CD14-positive monocyte (primary cell): ENCODE data around the gene ANTXR1. TPM values are rescaled to one million over a fixed set of nuclear protein-coding genes. Genes with fewer than 3 reads are reported as not detected.

Source experiments
- DNase-seq, 3 donors: peaks; one replicate each; pipeline ENCODE4 v3.0.0-alpha.2; 2011 to 2022
- H2AFZ ChIP-seq: 2 replicates; pipeline ENCODE4 v1.6.0; 2012; ENCODE audit warnings: mild to moderate bottlenecking, low read depth, low read length, inconsistent platforms; ENCODE audit not compliant: insufficient read depth, poor library complexity, severe bottlenecking
- H3K27ac ChIP-seq, 2 donors: 1 replicate in 1 of 2; 2 replicates in 1 of 2; pipeline ENCODE4 v1.5.1; 2012 to 2013; ENCODE audit warnings: low read length in 2 of 2, control low read depth in 1 of 2, inconsistent platforms in 1 of 2, low read depth in 1 of 2, mild to moderate bottlenecking in 1 of 2
- H3K27me3 ChIP-seq, 2 donors: one replicate each; pipeline versions ENCODE4 v1.6.0 to v1.6.1; 2011 to 2013; ENCODE audit warnings: low read length in 2 of 2; ENCODE audit not compliant: control insufficient read depth in 2 of 2, insufficient read depth in 2 of 2
- H3K36me3 ChIP-seq, 2 donors: replicated peaks in 1 of 2; 1 replicate in 1 of 2; 2 replicates in 1 of 2; pipeline versions ENCODE4 v1.5.1 to v1.6.1; 2012 to 2013; ENCODE audit warnings: low read length in 2 of 2, control low read depth in 1 of 2, inconsistent platforms in 1 of 2, mild to moderate bottlenecking in 1 of 2; ENCODE audit not compliant: insufficient read depth in 2 of 2, control insufficient read depth in 1 of 2
- H3K4me1 ChIP-seq, 2 donors: 1 replicate in 1 of 2; 2 replicates in 1 of 2; pipeline versions ENCODE4 v1.5.1 to v1.6.1; 2012 to 2013; ENCODE audit warnings: low read length in 2 of 2, control low read depth in 1 of 2, inconsistent platforms in 1 of 2, mild to moderate bottlenecking in 1 of 2, moderate library complexity in 1 of 2; ENCODE audit not compliant: insufficient read depth in 2 of 2, control insufficient read depth in 1 of 2
- H3K4me2 ChIP-seq: replicated peaks from 2 replicates; pipeline ENCODE3; 2012; ENCODE audit warnings: low read length, moderate library complexity, mild to moderate bottlenecking; ENCODE audit not compliant: poor library complexity, severe bottlenecking; ENCODE audit errors: extremely low read depth
- H3K4me3 ChIP-seq, 3 experiments: fragments of 200-600 bp in 1 of 3; sonication (generic) in 1 of 3; replicated peaks in 1 of 3; 1 replicate in 2 of 3; 2 replicates in 1 of 3; pipeline ENCODE4 v1.5.1; 2011 to 2013; ENCODE audit warnings: low read length in 3 of 3, mild to moderate bottlenecking in 3 of 3, control low read depth in 2 of 3, low read depth in 2 of 3, inconsistent platforms in 1 of 3, moderate library complexity in 1 of 3
- H3K79me2 ChIP-seq: 2 replicates; pipeline ENCODE4 v1.6.0; 2012; ENCODE audit warnings: mild to moderate bottlenecking, control low read depth, inconsistent platforms, low read length, moderate library complexity; ENCODE audit not compliant: insufficient read depth
- H3K9ac ChIP-seq: 2 replicates; pipeline ENCODE4 v1.6.0; 2017; ENCODE audit warnings: low read length, mild to moderate bottlenecking; ENCODE audit not compliant: insufficient read depth, poor library complexity, severe bottlenecking
- H3K9me3 ChIP-seq, 2 donors: replicated peaks in 1 of 2; 1 replicate in 1 of 2; 2 replicates in 1 of 2; pipeline versions ENCODE4 v1.5.1 to v1.6.1; 2012 to 2013; ENCODE audit warnings: low read length in 2 of 2, control low read depth in 1 of 2; ENCODE audit not compliant: control insufficient read depth in 1 of 2, insufficient read depth in 1 of 2
- H4K20me1 ChIP-seq: 2 replicates; pipeline ENCODE4 v1.6.0; 2012; ENCODE audit warnings: mild to moderate bottlenecking, low read length, control low read depth, moderate library complexity; ENCODE audit not compliant: insufficient read depth
- H3K27ac Mint-ChIP-seq, 7 donors: one replicate each; pipeline ENCODE4 v1.8.0; 2020; ENCODE audit warnings: mild to moderate bottlenecking in 7 of 7, mixed read lengths in 7 of 7, moderate library complexity in 6 of 7, inconsistent platforms in 2 of 7
- H3K27me3 Mint-ChIP-seq, 3 donors: one replicate each; pipeline ENCODE4 v1.8.0; 2021 to 2022; ENCODE audit warnings: low read depth in 3 of 3, mild to moderate bottlenecking in 3 of 3, mixed read lengths in 3 of 3, moderate library complexity in 3 of 3, inconsistent platforms in 1 of 3
- H3K36me3 Mint-ChIP-seq, 2 donors: one replicate each; pipeline ENCODE4 v1.8.0; 2020; ENCODE audit warnings: mixed read lengths in 2 of 2, inconsistent platforms in 1 of 2, mild to moderate bottlenecking in 1 of 2
- H3K4me1 Mint-ChIP-seq: one replicate; pipeline ENCODE4 v1.8.0; 2020; ENCODE audit warnings: mild to moderate bottlenecking, mixed read lengths
- H3K4me3 Mint-ChIP-seq, 2 donors: one replicate each; pipeline ENCODE4 v1.8.0; 2020; ENCODE audit warnings: mild to moderate bottlenecking in 2 of 2, mixed read lengths in 2 of 2, moderate library complexity in 1 of 2
- H3K9me3 Mint-ChIP-seq, 7 donors: one replicate each; pipeline ENCODE4 v1.8.0; 2020 to 2022; ENCODE audit warnings: mixed read lengths in 7 of 7, mild to moderate bottlenecking in 6 of 7, moderate library complexity in 6 of 7, inconsistent platforms in 2 of 7
- WGBS: methylation state at CpG from one replicate; pipeline ENCODE4 v1.1.5; 2013; ENCODE audit warnings: missing lambda C conversion rate; ENCODE audit not compliant: insufficient coverage; 5-methylcytosine and 5-hydroxymethylcytosine counted together
- intact Hi-C, 2 donors: fragments of 100-400 bp; cut with micrococcal nuclease; formaldehyde crosslinking; loops; one replicate each; pipeline versions ENCODE4 v1.15.0 to v1.15.1; 2023
- polyA plus RNA-seq, 3 donors: library from polyadenylated mRNA; depleted of rRNA in 1 of 3; unstranded in 2 of 3; stranded (reverse) in 1 of 3; fragments of 300-500 nt in 2 of 3; fragments of >200 nt in 1 of 3; fragmentation: Illumina TruSeq in 2 of 3; gene quantifications; 1 replicate in 2 of 3; 2 replicates in 1 of 3; pipeline ENCODE4 v1.2.3, GENCODE V29; 2012 to 2021
- TF ChIP-seq, protein P1 (sequence below): fragments of 200-600 bp; IDR thresholded peaks from one replicate; pipeline ENCODE4 v1.8.0; 2022; ENCODE audit warnings: antibody characterized with exemption, mild to moderate bottlenecking

The ANTXR1 gene
- polyA plus RNA-seq, 3 donors: not detected

DNA sequence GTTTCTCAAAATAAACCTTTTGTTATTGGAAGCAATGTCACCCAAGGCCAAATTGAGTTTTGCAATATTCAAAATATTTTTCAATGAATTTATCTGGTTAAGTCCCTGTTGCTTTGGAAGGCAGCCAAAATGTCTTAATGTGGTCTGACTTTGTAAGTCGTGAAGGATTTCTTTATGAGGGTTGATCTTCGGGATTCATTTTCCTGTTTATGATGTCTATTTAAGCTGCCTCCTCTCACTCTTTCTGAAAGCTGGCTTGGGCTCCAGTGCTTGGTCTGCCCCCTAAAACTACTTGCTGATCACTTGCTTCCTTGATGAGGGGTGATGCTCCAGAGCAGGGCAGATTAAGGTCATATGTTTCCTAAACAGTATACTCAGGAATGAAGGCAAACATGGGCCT, 141.1 kb downstream of the ANTXR1 start:
- Histone ChIP-seq H4K20me1 (no peaks in the 10 kb centered on the region), H3K27ac (no peak overlapping the region), H3K4me1 (no peaks in the 10 kb centered on the region), H2AFZ (no peak overlapping the region), H3K4me3 (no peak overlapping the region), H3K27me3 (no peaks in the 10 kb centered on the region), H3K4me2 (no peak overlapping the region), H3K36me3 (no peaks in the 10 kb centered on the region), H3K9me3 (peaks cover 0 to 7% of the 10 kb centered on the region in 2 donors), H3K79me2 (no peaks in the 10 kb centered on the region), H3K9ac (no peak overlapping the region)
- H3K4me3 Mint-ChIP-seq: no peak overlapping the region
- H3K4me1 Mint-ChIP-seq: peaks cover 9% of the 10 kb centered on the region
- peaks cover 0 to 5% (median 1%) of the 10 kb centered on the region in 3 donors for H3K27me3 Mint-ChIP-seq
- H3K27ac Mint-ChIP-seq: no peak overlapping the region
- no CpG with 5 or more reads among the region's 2 CpGs for WGBS
- peaks cover 2 to 11% (median 7%) of the 10 kb centered on the region in 7 donors for H3K9me3 Mint-ChIP-seq
- TF ChIP-seq, protein P1, sequence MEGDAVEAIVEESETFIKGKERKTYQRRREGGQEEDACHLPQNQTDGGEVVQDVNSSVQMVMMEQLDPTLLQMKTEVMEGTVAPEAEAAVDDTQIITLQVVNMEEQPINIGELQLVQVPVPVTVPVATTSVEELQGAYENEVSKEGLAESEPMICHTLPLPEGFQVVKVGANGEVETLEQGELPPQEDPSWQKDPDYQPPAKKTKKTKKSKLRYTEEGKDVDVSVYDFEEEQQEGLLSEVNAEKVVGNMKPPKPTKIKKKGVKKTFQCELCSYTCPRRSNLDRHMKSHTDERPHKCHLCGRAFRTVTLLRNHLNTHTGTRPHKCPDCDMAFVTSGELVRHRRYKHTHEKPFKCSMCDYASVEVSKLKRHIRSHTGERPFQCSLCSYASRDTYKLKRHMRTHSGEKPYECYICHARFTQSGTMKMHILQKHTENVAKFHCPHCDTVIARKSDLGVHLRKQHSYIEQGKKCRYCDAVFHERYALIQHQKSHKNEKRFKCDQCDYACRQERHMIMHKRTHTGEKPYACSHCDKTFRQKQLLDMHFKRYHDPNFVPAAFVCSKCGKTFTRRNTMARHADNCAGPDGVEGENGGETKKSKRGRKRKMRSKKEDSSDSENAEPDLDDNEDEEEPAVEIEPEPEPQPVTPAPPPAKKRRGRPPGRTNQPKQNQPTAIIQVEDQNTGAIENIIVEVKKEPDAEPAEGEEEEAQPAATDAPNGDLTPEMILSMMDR: no peak
- DNase-seq: no peak
- intact Hi-C loops: no loop called here
- peaks cover 0 to 3% of the 10 kb centered on the region in 2 donors for H3K36me3 Mint-ChIP-seq

DNA sequence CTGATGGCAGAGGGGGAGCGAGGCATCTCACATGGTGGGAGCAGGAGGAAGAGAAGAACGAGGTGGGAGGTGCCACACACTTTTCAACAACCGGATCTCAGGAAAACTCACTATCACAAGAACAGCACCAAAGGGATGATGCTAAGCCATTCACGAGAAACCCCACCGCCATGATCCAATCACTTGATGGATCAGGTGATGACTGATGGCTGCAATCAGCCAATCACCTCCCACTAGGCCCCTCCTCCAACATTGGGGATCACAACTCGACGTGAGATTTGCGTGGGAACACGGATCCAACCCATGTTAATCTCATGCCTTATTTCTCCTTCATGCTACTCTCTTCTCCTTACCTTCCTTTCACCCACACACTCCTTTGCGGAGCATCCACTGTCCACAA, 143.6 kb downstream of the ANTXR1 start:
- Mint-ChIP-seq H3K27me3 (peaks cover 0 to 5% (median 2%) of the 10 kb centered on the region in 3 donors), H3K9me3 (peaks cover 2 to 11% (median 7%) of the 10 kb centered on the region in 7 donors), H3K36me3 (peaks cover 0 to 3% of the 10 kb centered on the region in 2 donors), H3K27ac (no peak overlapping the region), H3K4me1 (peaks cover 12% of the 10 kb centered on the region), H3K4me3 (no peak overlapping the region)
- no peaks in the 10 kb centered on the region for H3K36me3 ChIP-seq
- peaks cover 15 to 18% of the 10 kb centered on the region in 2 donors for H3K4me1 ChIP-seq
- no peak overlapping the region for H3K4me2 ChIP-seq
- no peak overlapping the region for H2AFZ ChIP-seq
- no peak for DNase-seq
- WGBS: 92% methylated on average over 7 of the region's 10 CpGs
- H3K27ac ChIP-seq: no peak overlapping the region
- intact Hi-C loops: no loop called here
- H3K79me2 ChIP-seq: no peaks in the 10 kb centered on the region
- H3K9me3 ChIP-seq: peaks cover 0 to 7% of the 10 kb centered on the region in 2 donors
- no peak overlapping the region for H3K4me3 ChIP-seq
- no peak overlapping the region for H3K9ac ChIP-seq
- no peaks in the 10 kb centered on the region for H4K20me1 ChIP-seq
- H3K27me3 ChIP-seq: no peaks in the 10 kb centered on the region
- TF ChIP-seq, protein P1: no peak
